ENCODE measurements around the gene C12orf75.

DNA sequence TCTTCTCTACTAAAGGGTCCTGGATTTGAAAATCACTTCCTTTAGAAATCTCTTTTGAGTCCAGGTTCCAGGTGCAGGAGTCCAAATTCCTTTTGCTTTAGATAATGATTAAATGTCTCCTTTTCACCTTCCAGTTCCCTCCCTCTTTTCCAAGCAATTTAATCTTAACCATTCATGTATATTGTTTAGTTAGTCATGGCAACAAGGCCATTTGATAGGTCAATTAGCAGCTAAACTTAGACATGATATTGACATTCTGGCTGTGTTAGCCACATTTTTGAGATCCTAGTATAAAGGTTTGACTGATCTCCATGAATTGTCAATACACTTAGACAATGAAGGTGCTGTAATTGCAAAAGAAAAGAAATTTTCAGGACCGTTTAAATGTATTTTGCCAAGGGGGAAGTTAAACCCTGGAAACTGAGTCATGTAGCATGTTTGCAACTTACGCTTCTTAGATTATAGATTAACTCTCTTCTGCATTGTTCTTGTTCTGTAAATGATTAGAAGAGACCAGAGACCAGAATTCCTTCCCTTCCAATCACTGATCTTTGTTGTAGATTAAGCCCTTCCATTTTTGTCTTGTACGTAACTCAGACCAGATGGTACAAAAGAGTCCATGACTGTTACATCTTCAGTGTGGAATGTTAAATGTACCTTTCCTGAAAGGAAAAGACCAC, 12.4 kb upstream of the C12orf75 start:
- TF ChIP-seq, protein P1, sequence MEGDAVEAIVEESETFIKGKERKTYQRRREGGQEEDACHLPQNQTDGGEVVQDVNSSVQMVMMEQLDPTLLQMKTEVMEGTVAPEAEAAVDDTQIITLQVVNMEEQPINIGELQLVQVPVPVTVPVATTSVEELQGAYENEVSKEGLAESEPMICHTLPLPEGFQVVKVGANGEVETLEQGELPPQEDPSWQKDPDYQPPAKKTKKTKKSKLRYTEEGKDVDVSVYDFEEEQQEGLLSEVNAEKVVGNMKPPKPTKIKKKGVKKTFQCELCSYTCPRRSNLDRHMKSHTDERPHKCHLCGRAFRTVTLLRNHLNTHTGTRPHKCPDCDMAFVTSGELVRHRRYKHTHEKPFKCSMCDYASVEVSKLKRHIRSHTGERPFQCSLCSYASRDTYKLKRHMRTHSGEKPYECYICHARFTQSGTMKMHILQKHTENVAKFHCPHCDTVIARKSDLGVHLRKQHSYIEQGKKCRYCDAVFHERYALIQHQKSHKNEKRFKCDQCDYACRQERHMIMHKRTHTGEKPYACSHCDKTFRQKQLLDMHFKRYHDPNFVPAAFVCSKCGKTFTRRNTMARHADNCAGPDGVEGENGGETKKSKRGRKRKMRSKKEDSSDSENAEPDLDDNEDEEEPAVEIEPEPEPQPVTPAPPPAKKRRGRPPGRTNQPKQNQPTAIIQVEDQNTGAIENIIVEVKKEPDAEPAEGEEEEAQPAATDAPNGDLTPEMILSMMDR (IDR thresholded peaks at IDR 0.05), result no peak
- no peak for TF ChIP-seq EP300 (IDR thresholded peaks at IDR 0.05)
